Left cardiac atrium (tissue), 4 donors: ENCODE data around the gene MRPL32. TPM values are rescaled to one million over a fixed set of nuclear protein-coding genes. Genes with fewer than 3 reads are reported as not detected.

ENCODE experiments used
- ATAC-seq, 2 donors: fragments of 200-7000 bp; cut with Tn5 transposase; one replicate each; pipeline ENCODE4 v1.9.1; 2020; ENCODE audit warnings: mild to moderate bottlenecking in 2 of 2, moderate library complexity in 2 of 2
- DNase-seq: peaks from one replicate; pipeline ENCODE4 v3.0.0-alpha.2; 2020
- intact Hi-C, 2 donors: fragments of 100-400 bp; cut with DNase I; formaldehyde crosslinking; loops; one replicate each; pipeline versions ENCODE4 v1.14.1 to v1.15.1; 2022 to 2023
- total RNA-seq, 2 donors: library from RNA; stranded (reverse); fragmentation: NEBNext Ultra II Directional; extraction: Animal tissue kit (Norgen Biotek cat#: 25700); gene quantifications; one replicate each; pipeline ENCODE4 v1.2.1, GENCODE V29; 2021
- donor health status: DM: no; HTN: yes; CAD: no.
- donor health status: DM: no; HTN: yes; CAD: no; lungs with severe emphysema.
- donor health status: DM: yes; HTN: yes; CAD: no.
- donor health status: Dilated cardiomyopathy.

The MRPL32 gene
- total RNA-seq, 2 donors from 2014 or later: 45.2 to 50.2 TPM

DNA sequence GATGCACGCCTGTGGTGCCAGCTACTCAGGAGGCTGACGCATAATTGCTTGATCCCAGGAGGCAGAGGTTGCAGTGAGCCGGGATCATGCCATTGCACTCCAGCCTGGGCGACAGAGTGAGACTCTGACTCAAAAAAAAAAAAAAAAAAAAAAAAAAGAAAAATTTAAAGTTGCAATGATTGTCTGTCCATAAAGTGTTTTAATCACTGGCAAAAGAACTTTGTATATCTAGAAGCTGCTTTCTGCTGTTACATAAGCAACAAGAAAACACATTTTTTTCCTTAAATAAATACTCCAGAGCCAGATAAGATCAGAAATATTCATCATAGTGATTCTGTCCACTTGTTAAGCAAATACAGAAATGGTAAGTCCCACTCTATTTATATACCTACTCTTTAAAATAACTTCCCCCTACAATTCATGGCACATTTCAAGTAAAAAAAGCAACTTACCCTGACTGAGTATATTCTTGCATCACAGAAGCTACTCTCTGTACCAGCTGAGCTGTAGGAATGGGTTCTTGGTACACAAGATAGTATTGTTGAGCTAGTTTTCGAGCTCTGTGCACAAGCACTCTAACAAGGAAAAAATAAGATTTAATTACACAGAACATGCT lies 7.8 kb upstream of the MRPL32 start:
- DNase-seq (no peak), ATAC-seq (no peak)
- intact Hi-C loops: no loop called here

- intact Hi-C loops: no loop called here
- ATAC-seq: no peak
Measured at GRCh38 chr7:42925630-42926029, 6.5 kb upstream of the MRPL32 start.

GRCh38 chr7:42926204-42926603 lies 6.0 kb upstream of the MRPL32 start:
- DNase-seq: no peak
- no peak for ATAC-seq
- intact Hi-C loops: no loop called here

More at GRCh38 chr7:42925630-42926029, 6.5 kb upstream of the MRPL32 start:
- DNase-seq: no peak

- no peak for DNase-seq
- intact Hi-C loops: no loop called here
- no peak for ATAC-seq
Measured at GRCh38 chr7:42928754-42929153, 3.4 kb upstream of the MRPL32 start.

GRCh38 chr7:42929449-42929848 lies 2.7 kb upstream of the MRPL32 start:
- DNase-seq (no peak), ATAC-seq (no peak)
- intact Hi-C loops: no loop called here

- no peak for ATAC-seq
- intact Hi-C loops: no loop called here
- DNase-seq: no peak
Measured at GRCh38 chr7:42930889-42931288, 1.3 kb upstream of the MRPL32 start.

DNA sequence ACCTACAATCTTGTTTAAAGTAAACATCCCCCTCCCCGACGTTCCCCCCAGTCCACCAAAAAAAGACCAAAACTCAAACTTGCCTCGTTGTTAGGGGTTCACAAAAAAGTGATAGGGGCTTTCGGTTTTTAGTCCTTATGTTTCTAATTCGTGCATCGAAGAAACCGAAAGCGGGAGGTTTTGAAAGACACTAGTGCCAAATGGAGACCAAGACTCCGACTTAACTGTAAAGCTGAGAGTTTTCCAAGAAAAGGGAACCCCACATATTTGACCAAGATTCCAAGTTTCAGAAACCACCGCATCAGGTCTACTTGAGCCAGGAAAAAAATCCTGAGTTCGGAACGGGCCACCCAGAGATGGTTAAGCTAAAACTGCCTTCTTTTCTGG lies 736 bp upstream of the MRPL32 start:
- ATAC-seq (no peak), DNase-seq (no peak)
- intact Hi-C loops: no loop called here

- intact Hi-C loops: no loop called here
- DNase-seq (peak; percentile 43), ATAC-seq (peak; percentile 24 to 51)
Measured at GRCh38 chr7:42932811-42933591, 825 bp downstream of the MRPL32 start.

DNA sequence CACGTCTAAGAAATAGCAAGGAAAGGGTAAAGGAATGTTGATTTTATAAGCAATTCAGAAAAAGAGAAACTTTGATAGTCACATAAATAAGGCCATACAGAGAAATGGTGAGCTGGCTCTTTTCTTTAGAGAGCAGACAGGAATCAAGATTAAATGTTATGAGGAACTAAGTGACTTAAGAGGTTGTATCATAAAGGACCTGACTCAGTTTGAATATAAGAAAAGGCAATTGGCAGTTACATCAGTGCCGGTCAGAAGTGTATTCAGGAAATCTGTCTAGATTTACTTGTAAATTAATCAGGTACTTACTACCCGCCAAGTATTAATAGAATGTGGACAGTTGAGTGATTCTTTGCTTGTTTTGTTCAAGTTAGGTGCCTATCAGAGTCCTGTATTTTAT lies 2.1 kb downstream of the MRPL32 start:
- ATAC-seq: no peak
- intact Hi-C loops: no loop called here
- no peak for DNase-seq

DNA sequence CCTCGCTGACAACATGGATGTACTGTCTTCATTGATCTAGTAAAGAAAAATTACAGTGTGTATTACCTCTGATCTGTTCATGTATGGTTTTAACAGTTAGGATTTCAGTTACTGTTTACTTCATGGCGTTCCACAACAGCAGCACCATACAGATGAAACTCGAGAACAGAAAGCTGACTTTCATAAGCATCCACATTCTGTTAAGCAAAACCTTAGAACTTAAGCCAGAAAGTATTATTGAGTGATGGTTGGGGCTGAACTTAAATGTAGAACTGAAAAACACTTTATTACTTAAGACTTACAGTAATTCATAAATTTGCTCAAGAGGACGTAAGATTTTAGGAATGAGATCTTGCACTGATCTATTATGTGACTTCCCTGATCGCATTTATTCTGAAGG lies 3.7 kb downstream of the MRPL32 start:
- intact Hi-C loops: no loop called here
- no peak for ATAC-seq

DNA sequence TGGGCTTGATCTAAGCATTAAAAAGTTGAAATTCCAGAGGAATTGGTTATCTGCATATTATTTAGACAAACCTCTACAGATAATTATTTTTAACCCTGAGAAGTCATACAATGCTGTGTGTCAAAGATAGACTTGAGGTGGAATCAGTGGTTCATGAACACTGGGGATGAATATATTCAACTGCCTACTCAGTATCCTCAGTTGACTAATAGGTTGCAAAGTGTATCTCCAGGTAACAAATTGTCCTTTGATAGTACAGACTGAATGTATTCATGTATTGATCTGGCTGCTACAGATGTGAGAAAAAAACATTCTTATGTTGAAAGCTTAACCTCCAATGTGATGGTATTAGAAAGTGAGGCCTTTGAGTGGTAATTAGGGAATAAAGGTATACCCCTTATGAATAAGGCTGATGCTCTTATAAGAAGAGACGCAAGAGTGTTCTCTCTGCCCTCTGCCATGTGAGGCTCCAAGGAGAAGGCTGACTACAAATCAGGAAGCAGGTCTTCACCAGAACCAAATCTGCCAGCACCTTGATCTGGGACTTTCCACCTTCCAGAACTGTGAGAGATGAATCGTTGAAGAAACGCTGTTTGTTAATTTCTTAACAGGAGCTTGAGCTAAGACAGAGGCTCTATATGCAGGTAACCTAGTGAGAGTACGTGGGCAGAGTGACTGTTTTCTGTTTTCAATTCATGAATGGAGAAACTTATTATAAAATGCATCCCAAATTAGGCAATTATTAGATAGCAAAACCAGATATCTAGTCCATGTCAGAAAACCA lies 7.5 kb downstream of the MRPL32 start:
- intact Hi-C loops: loop anchor here in 1 of 2 donors (2.0 to 10.0 kb wide), 4 partner anchors 323 to 899 kb away; no protein-coding TSS in a partner anchor
- DNase-seq (no peak), ATAC-seq (no peak)

More for the DNA sequence above, 3.7 kb downstream of the MRPL32 start:
- no peak for DNase-seq

DNA sequence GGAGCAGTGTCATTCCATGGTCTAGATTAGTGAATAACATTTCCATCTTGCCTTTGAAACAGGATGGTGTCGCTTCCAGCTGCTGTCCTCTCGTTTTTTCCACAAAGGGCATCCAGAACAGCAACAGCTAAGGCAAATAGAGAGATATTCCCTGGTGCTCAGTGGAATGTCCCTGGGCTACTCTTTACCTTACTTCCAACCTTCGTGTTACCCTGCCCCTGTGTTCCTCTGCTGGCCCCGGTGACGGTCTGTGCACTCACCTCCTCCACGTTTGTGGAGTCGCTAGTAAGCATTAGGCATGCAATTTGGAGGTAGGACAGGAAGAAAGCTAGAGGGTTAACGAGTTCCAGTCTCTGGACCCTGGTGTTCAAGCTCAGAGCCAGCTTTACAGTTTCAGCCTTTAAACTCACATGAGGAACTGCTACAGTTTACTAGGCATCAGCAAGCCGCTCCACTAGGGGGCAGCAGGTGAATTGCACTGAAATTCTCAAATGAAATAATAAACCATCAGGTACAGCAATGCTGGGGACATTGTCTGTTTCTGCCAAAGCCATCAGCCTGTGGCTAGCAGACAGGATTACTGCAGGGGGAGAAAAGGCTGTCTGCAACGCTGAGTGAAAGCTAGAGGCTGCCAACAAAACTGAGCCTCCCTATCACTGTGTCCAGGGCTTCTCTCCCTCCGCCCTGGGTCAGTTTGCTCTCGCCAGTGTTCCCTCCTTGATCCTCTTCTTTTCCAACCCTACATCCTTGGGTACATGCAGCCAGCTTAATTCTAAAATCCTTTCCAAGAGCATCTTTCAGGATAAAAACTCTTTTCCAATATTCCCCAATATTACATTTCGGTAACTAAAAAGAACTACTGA lies 9.0 kb downstream of the MRPL32 start:
- peak; percentile 84 for DNase-seq
- intact Hi-C loops: loop anchor here in 1 of 2 donors (2.0 to 10.0 kb wide), 4 partner anchors 321 to 898 kb away; no protein-coding TSS in a partner anchor
- ATAC-seq: peak; percentile 59 to 63

GRCh38 chr7:42945821-42946626 lies 13.8 kb downstream of the MRPL32 start:
- DNase-seq (no peak), ATAC-seq (peak in 1 of 2 donors; percentile 38)
- intact Hi-C loops: loop anchor here in 1 of 2 donors (5.0 to 10.0 kb wide), 2 partner anchors 306 to 509 kb away; no protein-coding TSS in a partner anchor

GRCh38 chr7:42946627-42946950 lies 14.4 kb downstream of the MRPL32 start:
- ATAC-seq: no peak
- intact Hi-C loops: loop anchor here in 1 of 2 donors (5.0 to 10.0 kb wide), 2 partner anchors 306 to 508 kb away; no protein-coding TSS in a partner anchor
- DNase-seq: no peak

DNA sequence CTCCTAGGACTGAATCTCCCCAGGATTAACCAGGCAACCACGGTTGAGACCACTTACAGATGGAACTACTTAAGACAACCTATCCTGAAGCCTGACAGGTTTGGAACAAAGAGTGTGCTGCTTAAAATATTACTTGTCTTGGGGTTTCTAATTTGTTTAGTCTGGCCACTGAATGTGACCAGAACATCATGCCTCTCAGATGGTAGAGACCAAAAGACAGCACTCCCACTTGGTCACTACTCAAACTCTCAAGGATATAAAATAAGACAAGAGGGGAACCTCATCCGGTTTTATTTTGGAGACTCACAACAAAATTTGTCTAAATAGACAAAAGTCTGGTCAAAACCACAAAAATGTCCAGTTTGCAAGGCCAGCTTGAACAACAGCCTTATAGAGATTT lies 15.3 kb downstream of the MRPL32 start:
- no peak for ATAC-seq
- intact Hi-C loops: loop anchor here in 1 of 2 donors (5.0 to 10.0 kb wide), 2 partner anchors 305 to 507 kb away; no protein-coding TSS in a partner anchor
- no peak for DNase-seq

GRCh38 chr7:42950417-42950816 lies 18.2 kb downstream of the MRPL32 start:
- no peak for DNase-seq
- intact Hi-C loops: no loop called here
- ATAC-seq: no peak

DNA sequence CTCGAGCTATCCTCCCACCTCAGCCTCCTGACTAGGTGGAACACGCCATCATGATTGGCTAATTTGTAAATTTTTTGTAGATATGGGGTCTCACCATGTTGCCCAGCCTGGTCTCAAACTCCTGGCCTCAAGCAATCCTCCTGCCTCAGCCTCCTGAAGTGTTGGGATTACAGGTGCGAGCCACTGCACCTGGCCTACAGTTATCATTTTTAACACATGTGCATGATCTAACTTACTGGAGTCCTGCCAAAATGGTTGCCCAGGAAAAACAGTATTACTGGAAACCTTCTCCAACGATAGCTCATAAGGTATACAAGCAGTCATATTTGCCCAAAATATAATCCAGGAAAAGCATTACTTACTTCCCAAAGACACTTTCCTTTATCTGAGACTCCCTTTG lies 20.2 kb downstream of the MRPL32 start:
- ATAC-seq (no peak), DNase-seq (no peak)
- intact Hi-C loops: no loop called here

DNA sequence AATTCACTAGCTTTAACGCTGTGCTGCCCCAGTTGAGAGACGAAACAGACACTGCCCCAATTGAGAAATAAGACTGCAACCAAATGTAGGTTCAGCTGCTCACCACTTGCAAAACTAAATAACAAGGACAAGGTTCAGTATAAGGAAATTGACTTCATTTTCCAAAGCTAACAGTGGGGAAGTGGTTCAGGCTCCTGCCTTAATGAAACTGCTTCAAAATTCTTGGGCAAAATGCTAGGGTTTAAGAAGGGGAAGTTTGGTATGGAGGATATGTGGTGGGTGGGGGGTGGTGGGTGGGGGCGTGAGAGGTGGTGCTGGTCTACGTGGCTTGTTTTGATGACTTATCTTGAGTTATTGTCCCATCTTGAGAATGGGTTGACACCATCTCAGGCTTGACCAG lies 21.8 kb downstream of the MRPL32 start:
- ATAC-seq (no peak), DNase-seq (no peak)
- intact Hi-C loops: no loop called here
